ENCODE results near the gene C10orf95. TPM values are rescaled to one million over a fixed set of nuclear protein-coding genes. Genes with fewer than 3 reads are reported as not detected.

C10orf95 gene
- polyA plus RNA-seq, 2 of the 4 experiments (the other 2 are of a cell fraction) = 0.12 to 0.13 TPM

DNA sequence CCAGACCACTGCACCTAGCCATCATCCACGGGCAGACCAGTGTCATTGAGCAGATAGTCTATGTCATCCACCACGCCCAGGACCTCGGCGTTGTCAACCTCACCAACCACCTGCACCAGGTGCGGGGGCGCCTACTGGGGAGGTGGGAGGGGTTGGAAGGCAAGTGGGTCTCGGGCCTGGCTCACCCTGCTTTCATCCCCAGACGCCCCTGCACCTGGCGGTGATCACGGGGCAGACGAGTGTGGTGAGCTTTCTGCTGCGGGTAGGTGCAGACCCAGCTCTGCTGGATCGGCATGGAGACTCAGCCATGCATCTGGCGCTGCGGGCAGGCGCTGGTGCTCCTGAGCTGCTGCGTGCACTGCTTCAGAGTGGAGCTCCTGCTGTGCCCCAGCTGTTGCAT lies 51.3 kb downstream of the C10orf95 start (continued):
- TF ChIP-seq BHLHE40 (IDR thresholded peaks at IDR 0.05; ENCODE audit: low read depth, low read length) (no peak), NFE2L2 (conservative IDR thresholded peaks at IDR 0.05; ENCODE audit: low read length) (no peak), TFCP2L1 (CRISPR knock-in tag; IDR thresholded peaks at IDR 0.05) (no peak), EHMT2 (IDR thresholded peaks at IDR 0.05; ENCODE audit: low read depth) (no peak)

Small RNA genes within 50 kb of the gene (small RNA-seq; reads per million reads assigned to genes)
- gene MIR146B = 1.4 to 113 (median 78.9) reads per million in 6 experiments

Other genes starting within 250 kb of the C10orf95 start
- 0.53 and 0.86 TPM in 2 replicates for gene ELOVL3, start 225.2 kb downstream of the C10orf95 start, polyA plus RNA-seq (2011; rRNA removed)
- 0.22 to 0.41 TPM (median 0.30 TPM) in 3 replicates for gene ELOVL3, start 225.2 kb downstream of the C10orf95 start, polyA plus RNA-seq (2017; fragmentation: RNase III; extraction: RNeasy Plus Mini Kit Qiagen cat#74134 plus additional on column Dnase treatment)
- not detected in 2 replicates for gene PITX3, start 210.0 kb downstream of the C10orf95 start, polyA plus RNA-seq (2011; rRNA removed)
- 0.09 TPM in 1 of 3 replicates, not detected in the others for gene PITX3, start 210.0 kb downstream of the C10orf95 start, polyA plus RNA-seq (2017; fragmentation: RNase III; extraction: RNeasy Plus Mini Kit Qiagen cat#74134 plus additional on column Dnase treatment)
- gene GBF1, start 206.0 kb downstream of the C10orf95 start, polyA plus RNA-seq (2011; rRNA removed) = 21.3 and 34.7 TPM in 2 replicates
- 20.4 to 22.2 TPM (median 22.1 TPM) in 3 replicates for gene GBF1, start 206.0 kb downstream of the C10orf95 start, polyA plus RNA-seq (2017; fragmentation: RNase III; extraction: RNeasy Plus Mini Kit Qiagen cat#74134 plus additional on column Dnase treatment)
- gene NFKB2, start 55.8 kb downstream of the C10orf95 start, polyA plus RNA-seq (2011; rRNA removed) = 20.5 and 27.6 TPM in 2 replicates
- 35.7 to 63.6 TPM (median 36.6 TPM) in 3 replicates for gene NFKB2, start 55.8 kb downstream of the C10orf95 start, polyA plus RNA-seq (2017; fragmentation: RNase III; extraction: RNeasy Plus Mini Kit Qiagen cat#74134 plus additional on column Dnase treatment)
- gene PSD, start 32.8 kb downstream of the C10orf95 start, polyA plus RNA-seq (2011; rRNA removed) = 0.14 and 0.19 TPM in 2 replicates
- gene PSD, start 32.8 kb downstream of the C10orf95 start, polyA plus RNA-seq (2017; fragmentation: RNase III; extraction: RNeasy Plus Mini Kit Qiagen cat#74134 plus additional on column Dnase treatment) = 0.42 to 0.75 TPM (median 0.70 TPM) in 3 replicates
- gene FBXL15, start 30.7 kb downstream of the C10orf95 start, polyA plus RNA-seq (2011; rRNA removed) = 3.7 and 4.8 TPM in 2 replicates
- gene FBXL15, start 30.7 kb downstream of the C10orf95 start, polyA plus RNA-seq (2017; fragmentation: RNase III; extraction: RNeasy Plus Mini Kit Qiagen cat#74134 plus additional on column Dnase treatment) = 8.7 to 10.4 TPM (median 9.4 TPM) in 3 replicates
- 42.5 and 43.7 TPM in 2 replicates for gene CUEDC2, start 19.0 kb downstream of the C10orf95 start, polyA plus RNA-seq (2011; rRNA removed)
- 52.1 to 69.3 TPM (median 67.4 TPM) in 3 replicates for gene CUEDC2, start 19.0 kb downstream of the C10orf95 start, polyA plus RNA-seq (2017; fragmentation: RNase III; extraction: RNeasy Plus Mini Kit Qiagen cat#74134 plus additional on column Dnase treatment)
- 114 and 135 TPM in 2 replicates for gene ACTR1A, start 51.2 kb upstream of the C10orf95 start, polyA plus RNA-seq (2011; rRNA removed)
- gene ACTR1A, start 51.2 kb upstream of the C10orf95 start, polyA plus RNA-seq (2017; fragmentation: RNase III; extraction: RNeasy Plus Mini Kit Qiagen cat#74134 plus additional on column Dnase treatment) = 81.3 to 86.1 TPM (median 85.8 TPM) in 3 replicates
- gene SUFU, start 52.4 kb upstream of the C10orf95 start, polyA plus RNA-seq (2011; rRNA removed) = 3.7 and 4.5 TPM in 2 replicates
- 4.6 to 5.5 TPM (median 5.4 TPM) in 3 replicates for gene SUFU, start 52.4 kb upstream of the C10orf95 start, polyA plus RNA-seq (2017; fragmentation: RNase III; extraction: RNeasy Plus Mini Kit Qiagen cat#74134 plus additional on column Dnase treatment)
- gene TRIM8, start 192.9 kb upstream of the C10orf95 start, polyA plus RNA-seq (2011; rRNA removed) = 26.6 and 32.5 TPM in 2 replicates
- 21.1 to 22.8 TPM (median 21.2 TPM) in 3 replicates for gene TRIM8, start 192.9 kb upstream of the C10orf95 start, polyA plus RNA-seq (2017; fragmentation: RNase III; extraction: RNeasy Plus Mini Kit Qiagen cat#74134 plus additional on column Dnase treatment)

Data from A549 (cell line).